Neural progenitor cell (in vitro differentiated cells): ENCODE results near the gene UBTD1.

ENCODE experiments used
- CTCF ChIP-seq: fragments of 200-600 bp; sonication (generic); IDR thresholded peaks from 2 replicates; pipeline ENCODE4 v1.5.1; 2017; ENCODE audit warnings: antibody characterized with exemption, mild to moderate bottlenecking
- EZH2 ChIP-seq: fragments of 200-600 bp; sonication (generic); IDR thresholded peaks from 2 replicates; pipeline ENCODE4 v1.6.1; 2017; ENCODE audit warnings: antibody characterized with exemption, mild to moderate bottlenecking, moderate library complexity
- EZH2phosphoT487 ChIP-seq: fragments of 200-600 bp; sonication (generic); IDR thresholded peaks from 2 replicates; pipeline ENCODE4 v1.6.1; 2017; ENCODE audit warnings: antibody characterized with exemption

GRCh38 chr10:97483506-97483905 is 15.2 kb upstream of the UBTD1 start:
- TF ChIP-seq CTCF, result no peak
- no peak for TF ChIP-seq EZH2
- no peak for TF ChIP-seq EZH2phosphoT487
